ENCODE measurements around the gene ZC3H15. TPM values are rescaled to one million over a fixed set of nuclear protein-coding genes. Genes with fewer than 3 reads are reported as not detected.
"Not testable (repeated sequence)": the region's sequence is repeated elsewhere in the genome, so short reads cannot be mapped to it uniquely, and the experiment has no call there.

Gene ZC3H15
- total RNA-seq, 1 experiment from 2014 or later: 104 TPM

- no peak for DNase-seq (ENCODE audit: low read depth)
Observed at GRCh38 chr2:186493564-186494085, 7.6 kb downstream of the ZC3H15 start.

- DNase-seq (ENCODE audit: low read depth): peak; percentile 7
Observed at GRCh38 chr2:186496401-186496800, 10.3 kb downstream of the ZC3H15 start.

GRCh38 chr2:186497928-186498327 lies 11.9 kb downstream of the ZC3H15 start:
- DNase-seq (ENCODE audit: low read depth): no peak

DNA sequence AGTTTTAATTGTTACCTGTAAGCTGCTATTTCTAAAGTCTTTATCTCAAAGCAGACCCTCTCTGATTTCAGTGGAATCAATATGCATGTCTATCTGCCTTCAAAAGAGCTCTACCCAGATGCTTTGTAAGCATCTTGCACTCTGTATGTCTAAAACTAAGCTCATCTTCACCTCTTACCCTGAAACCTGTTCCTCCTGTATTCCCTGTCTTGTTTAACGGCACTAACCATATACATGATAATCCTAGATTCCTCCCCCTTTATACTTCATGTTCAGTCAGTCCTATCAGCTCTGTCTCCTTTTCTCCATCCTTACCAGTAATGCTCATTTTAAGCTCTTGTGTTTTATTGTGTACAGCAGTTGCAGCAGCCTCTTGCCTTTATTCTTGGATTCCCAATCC lies 12.8 kb downstream of the ZC3H15 start:
- DNase-seq (ENCODE audit: low read depth): no peak

GRCh38 chr2:186503827-186504606 lies 18.0 kb downstream of the ZC3H15 start:
- DNase-seq (ENCODE audit: low read depth): no peak

GRCh38 chr2:186508263-186508662 lies 22.2 kb downstream of the ZC3H15 start:
- no peak for DNase-seq (ENCODE audit: low read depth)

DNA sequence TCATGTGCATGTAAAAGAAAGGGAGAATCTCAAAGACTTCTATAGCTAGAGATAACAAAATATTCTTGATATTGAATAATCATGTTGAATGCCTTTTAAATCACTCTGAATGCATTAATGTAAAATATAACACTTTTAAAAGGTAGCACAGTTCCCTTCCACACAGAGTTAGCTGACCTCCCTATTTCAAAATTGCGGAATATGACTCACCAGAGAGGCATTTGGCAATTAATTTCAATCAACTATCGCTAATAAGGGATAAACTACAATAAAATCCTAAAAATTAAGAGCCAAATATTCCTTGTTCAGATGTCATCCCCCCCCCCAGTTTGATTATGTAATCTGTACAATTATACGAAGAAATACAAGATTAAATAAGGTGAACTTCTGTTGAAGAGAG lies 29.3 kb downstream of the ZC3H15 start:
- DNase-seq (ENCODE audit: low read depth): no peak

DNA sequence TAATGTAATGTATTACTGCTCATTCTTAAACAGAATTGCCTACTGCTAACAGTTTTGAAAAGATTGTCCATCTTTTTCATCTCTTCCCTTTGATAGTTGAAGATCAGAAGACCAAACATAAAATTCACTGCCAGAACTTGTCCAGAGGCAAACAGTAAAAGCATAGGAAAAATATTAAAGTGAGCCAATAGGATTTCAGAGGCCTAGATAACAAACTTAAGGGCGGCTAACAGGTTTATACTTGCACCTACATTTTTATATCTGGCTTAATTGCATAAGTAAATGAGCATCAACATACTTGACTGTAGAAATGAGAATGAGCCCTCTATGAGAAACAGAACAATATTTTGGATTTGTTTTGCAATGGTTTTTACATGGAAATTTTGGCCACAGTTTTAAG lies 30.3 kb downstream of the ZC3H15 start:
- DNase-seq (ENCODE audit: low read depth): no peak

- DNase-seq (ENCODE audit: low read depth): no peak
Observed at GRCh38 chr2:186517090-186517489, 31.0 kb downstream of the ZC3H15 start.

- no peak for DNase-seq (ENCODE audit: low read depth)
Observed at GRCh38 chr2:186518291-186518690, 32.2 kb downstream of the ZC3H15 start.

DNA sequence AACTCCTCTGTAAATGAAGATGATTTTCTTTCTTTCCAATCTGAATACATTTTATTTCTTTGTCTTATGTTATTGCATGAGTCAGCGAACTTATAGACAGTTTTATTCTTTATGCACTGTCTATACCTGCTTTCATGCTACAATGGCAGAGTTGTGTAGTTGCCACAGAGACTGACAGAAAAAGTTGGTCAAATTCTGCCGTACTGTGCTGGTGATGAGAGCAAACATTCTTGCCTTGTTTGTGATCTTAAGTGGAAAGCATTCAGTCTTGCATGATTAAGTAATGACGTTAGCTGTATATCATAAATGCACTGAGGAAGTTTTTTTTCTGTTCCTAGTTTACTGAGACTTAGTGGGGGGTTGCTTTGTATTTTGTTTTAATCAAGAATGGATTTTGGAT lies 32.9 kb downstream of the ZC3H15 start:
- DNase-seq (ENCODE audit: low read depth): peak; percentile 5

DNA sequence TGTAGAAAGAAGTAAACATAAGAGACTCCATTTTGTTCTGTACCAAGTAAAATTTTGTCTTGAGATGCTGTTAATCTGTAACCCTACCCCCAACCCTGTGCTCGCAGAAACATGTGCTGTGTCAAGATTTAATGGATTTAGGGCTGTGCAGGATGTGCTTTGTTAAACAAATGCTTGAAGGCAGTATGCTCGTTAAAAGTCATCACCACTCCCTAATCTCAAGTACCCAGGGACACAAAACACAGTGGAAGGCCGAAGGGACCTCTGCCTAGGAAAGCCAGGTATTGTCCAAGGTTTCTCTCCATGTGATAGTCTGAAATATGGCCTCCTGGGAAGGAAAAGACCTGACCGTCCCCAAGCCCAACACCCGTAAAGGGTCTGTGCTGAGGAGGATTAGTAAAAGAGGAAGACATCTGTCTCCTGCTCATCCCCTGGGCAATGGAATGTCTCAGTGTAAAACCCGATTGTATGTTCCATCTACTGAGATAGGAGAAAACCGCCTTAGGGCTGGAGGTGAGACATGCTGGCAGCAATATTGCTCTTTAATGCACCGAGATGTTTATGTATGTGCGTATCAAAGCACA lies 35.6 kb downstream of the ZC3H15 start:
- DNase-seq (ENCODE audit: low read depth): not testable (repeated sequence)

GRCh38 chr2:186522450-186522849 lies 36.4 kb downstream of the ZC3H15 start:
- no peak for DNase-seq (ENCODE audit: low read depth)

DNA sequence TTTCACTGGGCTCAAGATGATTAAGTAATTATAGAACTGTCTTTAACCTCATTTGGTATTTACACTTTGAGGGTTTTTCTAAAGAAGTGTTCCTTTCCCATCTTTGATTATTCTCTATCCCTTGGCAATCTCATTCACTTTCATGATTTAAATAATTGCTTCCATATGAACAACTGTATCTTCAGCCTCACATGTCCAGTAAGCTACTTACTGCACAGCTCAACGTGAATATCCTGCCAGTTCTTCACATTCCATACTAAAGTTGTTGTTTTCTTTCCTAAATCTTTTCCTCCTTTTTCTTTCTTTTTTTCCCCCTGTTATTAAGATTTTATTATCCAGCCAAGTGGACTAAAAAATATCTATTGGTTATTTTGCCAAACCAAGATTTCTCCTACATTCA lies 37.7 kb downstream of the ZC3H15 start:
- DNase-seq (ENCODE audit: low read depth): no peak

DNA sequence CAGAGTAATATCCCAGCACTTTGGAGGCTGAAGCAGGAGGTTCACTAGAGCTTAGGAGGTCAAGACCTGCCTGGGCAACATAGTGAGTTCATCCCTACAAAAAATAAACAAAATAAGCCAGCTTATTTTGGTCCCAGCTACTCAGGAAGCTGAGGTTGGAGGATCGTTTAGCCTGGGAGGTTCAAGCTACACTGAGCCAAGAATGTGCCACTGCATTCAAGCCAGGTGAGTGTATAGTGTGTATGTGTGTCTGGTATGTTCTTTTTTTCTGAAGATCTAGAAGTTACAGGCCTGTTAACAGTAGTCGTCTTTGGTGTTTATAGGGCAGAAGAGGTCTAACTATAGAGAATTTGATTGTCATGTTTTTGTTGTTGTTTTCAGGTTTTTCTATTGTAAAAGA lies 40.2 kb downstream of the ZC3H15 start:
- no peak for DNase-seq (ENCODE audit: low read depth)

GRCh38 chr2:186530314-186530713 lies 44.3 kb downstream of the ZC3H15 start:
- no peak for DNase-seq (ENCODE audit: low read depth)

DNA sequence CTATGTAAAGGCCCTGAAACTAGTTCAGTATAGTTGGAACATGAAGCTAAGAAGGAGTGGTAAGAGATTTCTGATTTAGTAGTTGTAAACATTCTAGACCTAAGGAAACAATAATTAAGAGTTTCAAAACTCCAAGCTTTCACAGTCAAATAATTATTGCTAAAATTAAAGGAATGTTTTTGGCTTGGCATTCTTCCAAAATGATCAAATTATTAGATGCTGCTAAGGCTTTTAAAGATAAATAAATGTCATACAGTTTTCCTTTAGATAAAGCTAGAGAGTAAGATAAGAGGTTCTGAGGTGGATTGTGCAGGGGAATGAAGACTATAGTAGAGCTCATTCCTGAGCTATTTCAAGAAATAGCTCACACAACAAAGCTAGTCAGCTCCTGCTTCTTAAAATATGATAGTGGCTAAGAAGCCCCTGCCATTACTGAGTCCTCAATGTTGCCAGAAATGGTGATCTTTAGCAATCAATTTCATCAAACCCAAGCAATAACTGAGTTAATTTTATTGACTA lies 45.3 kb downstream of the ZC3H15 start:
- DNase-seq (ENCODE audit: low read depth): no peak

DNA sequence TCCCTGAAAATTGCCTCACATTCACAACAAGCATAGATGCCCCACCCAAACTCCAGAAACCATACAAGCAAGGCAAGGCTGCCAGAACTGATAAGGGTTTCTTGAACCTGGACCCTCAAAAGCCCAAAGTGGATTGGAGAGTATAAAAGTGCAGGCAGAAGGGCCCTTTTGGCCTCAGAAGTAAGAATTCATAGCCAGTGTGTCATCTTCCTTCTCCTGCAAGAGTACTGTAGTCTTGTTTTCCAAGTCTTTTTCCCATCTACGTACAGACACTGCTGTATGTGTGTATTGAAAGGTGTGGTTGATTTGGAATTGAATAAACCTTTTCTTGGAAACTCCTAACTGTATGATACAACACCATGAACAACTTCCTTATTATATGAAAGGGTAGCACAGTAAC lies 46.8 kb downstream of the ZC3H15 start:
- peak; percentile 6 for DNase-seq (ENCODE audit: low read depth)

GRCh38 chr2:186533717-186534116 lies 47.7 kb downstream of the ZC3H15 start:
- no peak for DNase-seq (ENCODE audit: low read depth)

- DNase-seq (ENCODE audit: low read depth): no peak
Observed at GRCh38 chr2:186534406-186534805, 48.3 kb downstream of the ZC3H15 start.

GRCh38 chr2:186535861-186536260 lies 49.8 kb downstream of the ZC3H15 start:
- no peak for DNase-seq (ENCODE audit: low read depth)

GRCh38 chr2:186537019-186537418 lies 51.0 kb downstream of the ZC3H15 start:
- no peak for DNase-seq (ENCODE audit: low read depth)

GRCh38 chr2:186540941-186541340 lies 54.9 kb downstream of the ZC3H15 start:
- no peak for DNase-seq (ENCODE audit: low read depth)
